A673 (cell line): ENCODE measurements around the gene DNAH2. TPM values are rescaled to one million over a fixed set of nuclear protein-coding genes. Genes with fewer than 3 reads are reported as not detected.

Source experiments
- BruUV-seq: library from RNA; stranded (reverse); fragments of 400-500 nt; replicated peaks from 2 replicates; lab custom pipeline; 2021; lab: Mats Ljungman, UMichigan
- CTCF ChIA-PET: fragments of 300-600 bp; sonication (Branson Sonifier 250); formaldehyde crosslinking; loops from one replicate; lab custom pipeline; 2022; ENCODE audit warnings: antibody characterized with exemption; lab: Charles Lee
- POLR2A ChIA-PET: fragments of 300-600 bp; sonication (Branson Sonifier 250); formaldehyde crosslinking; loops from one replicate; lab custom pipeline; 2022; ENCODE audit warnings: antibody characterized with exemption; ENCODE audit not compliant: low non-redundant PET; lab: Charles Lee
- DNase-seq: peaks from one replicate; pipeline ENCODE4 v3.0.0-alpha.2; 2015; ENCODE audit warnings: low spot score
- H3K27ac ChIP-seq: fragments of 200-600 bp; sonication (generic); 2 replicates; pipeline ENCODE4 v1.5.1; 2016; ENCODE audit warnings: mixed run types, low read depth, mild to moderate bottlenecking, mixed read lengths, antibody characterized with exemption, low read length; ENCODE audit not compliant: poor library complexity, severe bottlenecking
- H3K27me3 ChIP-seq: fragments of 200-600 bp; sonication (generic); replicated peaks from 2 replicates; pipeline ENCODE4 v1.6.1; 2017; ENCODE audit warnings: mixed run types, low read depth, mild to moderate bottlenecking, mixed read lengths, antibody characterized with exemption, low read length; ENCODE audit not compliant: insufficient read depth, poor library complexity
- H3K36me3 ChIP-seq: fragments of 200-600 bp; sonication (generic); 2 replicates; pipeline ENCODE4 v1.6.1; 2016; ENCODE audit warnings: mixed run types, mild to moderate bottlenecking, mixed read lengths, antibody characterized with exemption, low read length; ENCODE audit not compliant: insufficient read depth, poor library complexity, severe bottlenecking
- H3K4me1 ChIP-seq: fragments of 200-600 bp; sonication (generic); 2 replicates; pipeline ENCODE4 v1.6.1; 2017; ENCODE audit warnings: mixed run types, mild to moderate bottlenecking, mixed read lengths, antibody characterized with exemption, low read length; ENCODE audit not compliant: insufficient read depth, poor library complexity, severe bottlenecking
- H3K4me3 ChIP-seq: fragments of 200-600 bp; sonication (generic); 2 replicates; pipeline ENCODE4 v1.5.1; 2016; ENCODE audit warnings: low read depth, mixed run types, mild to moderate bottlenecking, mixed read lengths, low read length; ENCODE audit not compliant: poor library complexity, severe bottlenecking
- H3K9me3 ChIP-seq: fragments of 200-600 bp; sonication (generic); 2 replicates; pipeline ENCODE4 v1.6.1; 2016; ENCODE audit warnings: mixed run types, low read depth, mild to moderate bottlenecking, mixed read lengths, antibody characterized with exemption, low read length; ENCODE audit not compliant: poor library complexity, severe bottlenecking
- CTCF ChIP-seq: fragments of 300-800, 200-600 bp; sonication (generic); conservative IDR thresholded peaks from 2 replicates; pipeline ENCODE4 v1.5.1; 2017; ENCODE audit warnings: low read depth, mild to moderate bottlenecking, antibody characterized with exemption, low read length, moderate library complexity, mixed read lengths
- EZH2 ChIP-seq: fragments of 200-600 bp; sonication (generic); IDR thresholded peaks from 2 replicates; pipeline ENCODE4 v1.6.1; 2017; ENCODE audit warnings: borderline replicate concordance, low read depth, mild to moderate bottlenecking, mixed read lengths, antibody characterized with exemption, low read length; ENCODE audit not compliant: poor library complexity, severe bottlenecking
- intact Hi-C: fragments of 100-400 bp; cut with micrococcal nuclease; formaldehyde crosslinking; loops from one replicate; pipeline ENCODE4 v1.10.0; 2022; ENCODE audit not compliant: unreplicated experiment
- total RNA-seq: library from RNA; stranded (reverse); gene quantifications from 2 replicates; pipeline ENCODE4 v1.2.3, GENCODE V29; 2021

Gene DNAH2
- total RNA-seq, 1 experiment from 2014 or later: 0.15 TPM

DNA sequence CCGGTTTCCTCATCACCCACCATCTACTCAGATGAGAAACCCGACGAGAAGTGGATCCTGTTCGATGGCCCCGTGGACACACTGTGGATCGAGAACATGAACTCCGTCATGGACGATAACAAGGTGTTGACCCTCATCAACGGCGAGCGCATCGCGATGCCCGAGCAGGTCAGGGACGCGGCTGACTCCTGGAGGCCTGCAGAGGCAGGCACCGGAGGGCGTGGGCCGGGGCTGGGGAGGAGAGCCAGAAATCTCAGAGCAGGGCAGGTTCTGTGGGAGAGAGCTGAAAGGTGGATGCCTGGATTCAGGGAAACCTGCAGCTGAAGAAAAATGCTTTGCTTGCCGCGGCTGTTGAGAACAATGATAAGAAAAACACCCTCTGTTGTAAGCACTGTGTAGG lies 69.3 kb downstream of the DNAH2 start:
- intact Hi-C loops: no loop called here
- H3K36me3 ChIP-seq: no peaks in the 10 kb centered on the region
- no peak overlapping the region for H3K27ac ChIP-seq
- H3K4me3 ChIP-seq: no peak overlapping the region
- BruUV-seq: no TSS peak
- H3K9me3 ChIP-seq: no peaks in the 10 kb centered on the region
- CTCF ChIA-PET: no interaction called here
- POLR2A ChIA-PET: no interaction called here
- no peak for DNase-seq
- no peaks in the 10 kb centered on the region for H3K4me1 ChIP-seq
- peaks cover 6% of the 10 kb centered on the region for H3K27me3 ChIP-seq
- TF ChIP-seq EZH2 (no peak), CTCF (no peak)

GRCh38 chr17:7789131-7789530 lies 71.6 kb downstream of the DNAH2 start:
- no peaks in the 10 kb centered on the region for H3K36me3 ChIP-seq
- H3K4me3 ChIP-seq: no peak overlapping the region
- intact Hi-C loops: no loop called here
- no TSS peak for BruUV-seq
- H3K27ac ChIP-seq: no peak overlapping the region
- no peaks in the 10 kb centered on the region for H3K9me3 ChIP-seq
- H3K4me1 ChIP-seq: no peaks in the 10 kb centered on the region
- no peak for TF ChIP-seq EZH2
- no peak for TF ChIP-seq CTCF
- ChIA-PET CTCF (no interaction called here), POLR2A (no interaction called here)
- DNase-seq: no peak
- H3K27me3 ChIP-seq: no peaks in the 10 kb centered on the region

DNA sequence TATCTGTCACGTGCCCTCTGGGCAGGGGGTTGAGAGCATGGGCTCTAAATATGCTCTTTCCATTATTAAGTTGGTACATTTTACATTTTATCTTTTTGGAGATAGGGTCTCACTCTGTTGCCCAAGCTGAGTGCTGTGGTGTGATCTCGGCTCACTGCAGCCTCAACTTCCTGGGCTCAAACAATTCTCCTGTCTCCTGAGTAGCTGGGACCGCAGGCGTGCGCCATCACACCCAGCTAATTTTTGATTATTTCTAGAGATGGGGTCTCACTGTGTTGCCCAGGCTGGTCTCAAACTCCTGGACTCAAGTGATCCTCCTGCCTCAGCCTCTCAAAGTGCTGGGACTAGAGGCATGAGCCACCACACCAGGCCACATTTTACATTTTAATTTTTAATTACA lies 72.6 kb downstream of the DNAH2 start:
- no peak for DNase-seq
- intact Hi-C loops: no loop called here
- H3K4me1 ChIP-seq: no peaks in the 10 kb centered on the region
- H3K36me3 ChIP-seq: no peaks in the 10 kb centered on the region
- H3K27ac ChIP-seq: no peak overlapping the region
- ChIA-PET POLR2A (no interaction called here), CTCF (no interaction called here)
- H3K9me3 ChIP-seq: no peaks in the 10 kb centered on the region
- H3K27me3 ChIP-seq: no peaks in the 10 kb centered on the region
- TF ChIP-seq CTCF (no peak), EZH2 (no peak)
- BruUV-seq: no TSS peak
- no peak overlapping the region for H3K4me3 ChIP-seq
